ENCODE results near the gene CBX1. TPM values are rescaled to one million over a fixed set of nuclear protein-coding genes. Genes with fewer than 3 reads are reported as not detected.

CBX1 gene
- polyA plus RNA-seq, 1 donor: 63.6 TPM

DNA sequence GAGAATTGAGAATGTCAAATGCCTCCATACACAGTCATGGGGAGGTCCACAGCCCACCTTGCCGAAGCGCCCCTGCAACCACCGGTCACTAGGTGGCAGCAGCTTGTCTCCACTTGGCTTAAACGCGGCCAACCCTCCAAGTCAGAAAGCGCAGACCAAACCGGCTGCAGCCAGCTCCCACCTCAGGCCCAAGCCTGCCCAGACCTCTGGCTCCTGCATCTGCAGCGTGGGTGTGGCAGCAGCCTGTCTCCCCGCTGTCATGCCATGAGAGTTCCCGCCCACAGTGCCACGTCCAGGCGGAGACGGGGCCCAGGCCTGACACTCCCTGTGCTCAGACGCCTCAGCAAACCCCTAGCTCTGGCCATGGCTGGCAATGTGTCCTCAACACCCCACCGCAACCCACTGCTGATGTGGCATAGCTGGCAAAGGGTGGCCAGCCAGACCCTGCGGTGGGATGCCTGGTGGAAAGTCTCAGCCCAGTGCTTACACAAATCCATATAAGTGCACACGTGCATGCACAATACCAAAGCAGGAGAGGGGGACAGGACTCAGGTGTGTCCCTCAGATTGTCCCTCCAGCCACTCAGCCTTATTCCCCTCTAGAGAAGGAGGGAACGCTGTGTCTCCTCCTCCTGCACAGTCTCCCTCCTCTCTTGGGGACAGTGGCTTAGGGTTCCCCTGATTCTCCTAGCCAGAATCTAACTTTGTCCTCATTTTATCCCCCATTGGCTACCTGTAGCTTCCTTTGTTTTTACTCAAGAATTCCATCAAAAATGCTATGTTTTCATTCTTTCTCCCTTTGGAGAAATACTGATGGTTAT is 74.6 kb downstream of the CBX1 start:
- peaks cover 31% of the 10 kb centered on the region for H3K4me1 ChIP-seq (ENCODE audit: control insufficient read depth, insufficient read depth, low read length)
- no peak overlapping the region for H3K4me3 ChIP-seq (ENCODE audit: low read length)
- no peaks in the 10 kb centered on the region for H3K36me3 ChIP-seq (ENCODE audit: control insufficient read depth, insufficient read depth, low read length)
- DNase-seq: peak; percentile 86
- peaks cover 8% of the 10 kb centered on the region for H3K9me3 ChIP-seq (ENCODE audit: control insufficient read depth, low read depth, low read length)
- peaks cover 28% of the 10 kb centered on the region for H3K27me3 ChIP-seq (ENCODE audit: control insufficient read depth, insufficient read depth, low read length)
- no peak overlapping the region for H3K27ac ChIP-seq (ENCODE audit: low read length)
- WGBS (ENCODE audit: insufficient coverage, low lambda C conversion rate): no CpG with 5 or more reads among the region's 18 CpGs

DNA sequence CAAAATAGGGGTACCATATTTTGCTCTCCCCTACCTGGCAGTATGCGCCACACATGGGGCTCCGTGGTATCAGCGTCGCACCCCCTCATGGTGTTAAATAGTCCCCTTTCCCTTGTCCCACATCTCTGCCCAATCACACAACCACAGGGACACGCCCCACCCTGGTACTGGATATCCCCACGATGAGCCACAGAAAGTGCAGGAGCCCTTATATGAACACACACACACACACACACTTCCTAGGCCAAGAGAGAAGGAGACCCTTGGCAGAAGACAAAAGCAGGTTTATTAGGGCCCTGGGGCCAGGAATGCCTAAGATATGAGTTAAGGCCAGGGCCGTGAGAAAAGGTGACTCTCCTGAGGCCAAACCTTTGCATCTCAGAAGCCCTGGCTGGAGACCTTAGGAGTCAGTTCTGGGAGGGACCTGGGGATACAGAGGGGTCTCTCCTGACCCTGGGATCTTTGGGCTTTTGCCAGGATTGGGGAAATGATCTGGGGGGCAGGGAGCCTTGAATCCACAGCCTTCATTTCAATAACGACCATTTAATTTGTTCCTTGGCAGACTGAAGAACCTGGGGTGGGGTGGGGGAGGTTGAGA is 75.3 kb downstream of the CBX1 start:
- peak overlapping the region; percentile 38 for H3K4me3 ChIP-seq (ENCODE audit: low read length)

DNA sequence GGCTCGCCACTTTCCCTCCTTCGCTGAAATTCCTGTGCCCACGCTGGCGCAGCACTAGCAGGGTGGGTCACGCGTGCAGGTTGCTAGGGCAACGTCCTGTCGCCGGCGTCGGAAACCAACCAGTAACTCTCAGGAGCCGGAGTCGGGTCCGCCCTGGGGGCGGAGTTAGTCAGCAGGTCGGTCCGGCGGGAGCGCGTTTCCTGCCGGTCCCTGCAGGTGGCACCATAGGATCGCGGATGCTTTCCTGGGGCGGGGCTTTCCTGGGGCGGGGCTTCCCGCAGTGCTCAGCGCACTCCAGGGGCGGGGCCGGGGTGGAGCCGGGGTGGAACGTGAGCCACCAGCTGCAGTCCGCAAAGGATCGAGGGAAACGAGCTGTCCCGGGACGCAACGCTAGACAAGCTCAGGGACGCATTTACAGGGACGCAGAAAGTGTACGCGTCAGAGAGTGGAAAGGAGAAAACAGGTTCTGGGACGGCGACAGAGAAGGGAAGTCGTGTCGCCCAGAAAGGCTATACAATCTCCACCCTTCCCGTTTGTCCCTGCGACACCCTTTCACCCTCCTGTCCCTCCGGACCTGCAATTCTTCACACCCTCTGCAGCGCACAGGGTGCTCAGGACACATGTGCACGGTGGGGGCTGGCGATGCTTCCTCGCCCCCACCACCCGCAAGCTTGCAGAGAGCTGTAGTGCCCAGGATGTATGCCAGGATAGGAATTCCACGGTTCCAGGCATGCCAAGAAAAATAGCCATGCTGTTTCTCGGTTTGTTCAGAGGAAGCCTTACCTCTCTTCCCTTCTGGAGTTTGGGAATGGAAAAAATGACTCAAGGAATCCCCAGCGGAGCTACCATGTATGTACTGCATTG is 76.0 kb downstream of the CBX1 start:
- H3K27me3 ChIP-seq (ENCODE audit: control insufficient read depth, insufficient read depth, low read length): peaks cover 39% of the 10 kb centered on the region
- no CpG with 5 or more reads among the region's 56 CpGs for WGBS (ENCODE audit: insufficient coverage, low lambda C conversion rate)
- H3K4me1 ChIP-seq (ENCODE audit: control insufficient read depth, insufficient read depth, low read length): peaks cover 31% of the 10 kb centered on the region

More for the DNA sequence above, 75.3 kb downstream of the CBX1 start:
- WGBS (ENCODE audit: insufficient coverage, low lambda C conversion rate): no CpG with 5 or more reads among the region's 8 CpGs
- no peak overlapping the region for H3K27ac ChIP-seq (ENCODE audit: low read length)
- H3K27me3 ChIP-seq (ENCODE audit: control insufficient read depth, insufficient read depth, low read length): peaks cover 34% of the 10 kb centered on the region
- no peaks in the 10 kb centered on the region for H3K36me3 ChIP-seq (ENCODE audit: control insufficient read depth, insufficient read depth, low read length)
- peaks cover 8% of the 10 kb centered on the region for H3K9me3 ChIP-seq (ENCODE audit: control insufficient read depth, low read depth, low read length)
- H3K4me1 ChIP-seq (ENCODE audit: control insufficient read depth, insufficient read depth, low read length): peaks cover 31% of the 10 kb centered on the region
- no peak for DNase-seq

DNA sequence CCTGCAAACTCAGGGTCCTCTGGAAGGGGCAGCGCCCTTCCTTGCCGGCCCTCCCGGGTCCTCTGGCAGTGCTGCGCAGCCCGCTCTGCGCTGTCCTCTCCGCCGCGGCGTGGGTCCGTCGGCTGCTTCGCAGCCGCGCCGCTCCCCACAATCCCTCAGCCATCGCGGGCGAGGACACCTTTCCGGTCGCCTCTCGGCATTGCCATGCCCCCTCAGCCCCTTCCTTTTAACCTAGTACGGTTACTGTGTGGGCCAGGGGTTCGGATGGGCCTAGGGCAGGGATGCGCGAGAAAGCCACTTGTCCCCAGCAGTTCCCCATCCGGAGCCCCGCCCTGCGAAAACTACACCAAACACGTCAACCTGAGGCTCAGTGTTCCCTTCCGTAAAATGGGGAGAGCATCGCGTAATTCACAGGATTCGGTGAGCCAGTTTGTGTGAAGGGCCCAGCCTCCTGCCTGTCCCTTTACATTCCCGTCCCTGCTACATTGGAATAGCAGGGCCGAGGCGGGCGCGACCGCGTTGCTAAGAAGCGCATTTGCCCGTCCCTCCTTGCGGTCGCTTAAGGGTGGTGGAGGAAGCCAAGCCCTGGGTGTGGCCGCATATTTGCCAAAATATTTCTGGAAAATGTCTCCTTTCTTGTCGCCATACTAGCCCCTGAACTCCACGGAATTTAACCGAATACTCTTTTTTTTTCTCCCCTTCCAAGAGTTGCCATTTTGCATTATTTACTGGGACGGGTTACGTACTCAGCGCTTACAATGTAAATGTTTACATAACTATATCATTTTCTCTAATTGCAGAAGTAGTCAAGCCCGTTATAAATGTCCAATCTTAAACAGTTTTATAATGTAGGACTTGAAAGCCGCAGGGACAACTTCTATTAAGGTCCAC is 76.9 kb downstream of the CBX1 start:
- DNase-seq: no peak
- Histone ChIP-seq H3K36me3 (ENCODE audit: control insufficient read depth, insufficient read depth, low read length) (no peaks in the 10 kb centered on the region), H3K4me1 (ENCODE audit: control insufficient read depth, insufficient read depth, low read length) (peaks cover 31% of the 10 kb centered on the region), H3K9me3 (ENCODE audit: control insufficient read depth, low read depth, low read length) (peaks cover 8% of the 10 kb centered on the region), H3K4me3 (ENCODE audit: low read length) (peak overlapping the region; percentile 34), H3K27ac (ENCODE audit: low read length) (peak overlapping the region; percentile 40), H3K27me3 (ENCODE audit: control insufficient read depth, insufficient read depth, low read length) (peaks cover 41% of the 10 kb centered on the region)
- WGBS (ENCODE audit: insufficient coverage, low lambda C conversion rate): no CpG with 5 or more reads among the region's 54 CpGs

More for the DNA sequence above, 76.0 kb downstream of the CBX1 start:
- no peaks in the 10 kb centered on the region for H3K36me3 ChIP-seq (ENCODE audit: control insufficient read depth, insufficient read depth, low read length)
- H3K4me3 ChIP-seq (ENCODE audit: low read length): peak overlapping the region; percentile 38
- H3K9me3 ChIP-seq (ENCODE audit: control insufficient read depth, low read depth, low read length): peaks cover 8% of the 10 kb centered on the region
- H3K27ac ChIP-seq (ENCODE audit: low read length): no peak overlapping the region
- DNase-seq: peak; percentile 93 to 94

DNA sequence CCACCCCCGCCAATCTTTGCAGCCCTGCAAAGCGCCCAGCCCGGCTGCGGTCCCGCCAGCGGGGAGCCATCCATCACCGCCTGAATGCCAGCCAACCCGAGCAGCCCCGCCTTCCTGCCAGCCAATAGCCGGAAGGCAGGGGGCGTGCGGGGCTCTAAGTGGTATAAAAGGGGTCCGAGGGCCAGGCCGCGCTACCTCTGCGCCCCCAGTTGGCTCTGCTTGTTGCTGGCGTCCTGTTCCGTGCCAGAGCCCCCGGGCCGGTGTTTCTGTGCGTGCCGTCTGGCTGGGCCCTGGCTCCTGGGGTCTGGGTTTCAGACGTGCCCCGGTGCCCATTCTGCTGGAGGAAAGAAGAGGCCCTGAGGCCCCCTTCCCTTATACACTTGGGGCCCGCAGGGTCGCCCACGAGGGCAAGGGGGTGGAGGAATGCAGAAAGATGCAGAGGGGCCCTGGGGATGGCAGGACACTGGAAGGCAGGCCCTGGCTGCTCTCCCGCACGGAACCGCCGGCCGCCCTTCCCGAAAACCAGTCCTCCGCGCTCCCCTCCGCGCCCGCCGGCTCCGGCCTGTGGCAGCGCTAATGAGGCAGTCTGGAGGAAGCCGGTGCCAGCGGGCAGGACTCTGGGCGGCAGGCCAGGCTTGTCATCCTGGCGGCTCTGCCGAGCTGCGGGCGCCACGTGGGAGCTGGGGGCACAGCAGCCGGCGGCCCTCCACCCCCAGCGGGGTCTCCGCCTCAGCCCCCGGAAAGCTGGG is 77.7 kb downstream of the CBX1 start:
- Histone ChIP-seq H3K27me3 (ENCODE audit: control insufficient read depth, insufficient read depth, low read length) (peaks cover 47% of the 10 kb centered on the region), H3K4me1 (ENCODE audit: control insufficient read depth, insufficient read depth, low read length) (peaks cover 31% of the 10 kb centered on the region), H3K4me3 (ENCODE audit: low read length) (peak overlapping the region; percentile 8), H3K9me3 (ENCODE audit: control insufficient read depth, low read depth, low read length) (peaks cover 8% of the 10 kb centered on the region), H3K36me3 (ENCODE audit: control insufficient read depth, insufficient read depth, low read length) (no peaks in the 10 kb centered on the region), H3K27ac (ENCODE audit: low read length) (peak overlapping the region; percentile 40)
- no CpG with 5 or more reads among the region's 54 CpGs for WGBS (ENCODE audit: insufficient coverage, low lambda C conversion rate)
- peak in 1 of 2 donors; percentile 52 for DNase-seq

DNA sequence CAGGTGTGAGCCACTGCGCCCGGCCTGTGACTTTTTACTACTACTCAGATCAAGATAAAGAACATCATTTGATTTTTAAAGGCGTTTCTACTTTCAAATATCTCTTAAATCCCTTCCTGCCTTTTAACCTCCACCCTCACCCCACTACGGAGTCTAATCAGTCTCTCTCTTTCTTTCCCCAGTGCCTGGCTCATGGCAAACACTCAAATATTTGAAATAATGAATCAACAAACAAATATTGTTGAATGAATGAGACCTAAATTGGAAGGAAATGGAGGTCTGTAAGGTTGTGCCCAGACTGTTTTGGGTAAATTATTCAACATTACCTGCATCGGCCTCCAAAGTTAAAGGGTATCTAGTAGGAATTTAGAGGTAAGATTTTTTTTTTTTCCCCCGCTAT is 78.4 kb downstream of the CBX1 start:
- 9% methylated on average over 2 of the region's 6 CpGs for WGBS (ENCODE audit: insufficient coverage, low lambda C conversion rate)
- peaks cover 31% of the 10 kb centered on the region for H3K4me1 ChIP-seq (ENCODE audit: control insufficient read depth, insufficient read depth, low read length)
- no peak for DNase-seq
- no peak overlapping the region for H3K4me3 ChIP-seq (ENCODE audit: low read length)
- H3K36me3 ChIP-seq (ENCODE audit: control insufficient read depth, insufficient read depth, low read length): no peaks in the 10 kb centered on the region
- H3K9me3 ChIP-seq (ENCODE audit: control insufficient read depth, low read depth, low read length): peaks cover 8% of the 10 kb centered on the region
- H3K27ac ChIP-seq (ENCODE audit: low read length): no peak overlapping the region
- peaks cover 47% of the 10 kb centered on the region for H3K27me3 ChIP-seq (ENCODE audit: control insufficient read depth, insufficient read depth, low read length)

DNA sequence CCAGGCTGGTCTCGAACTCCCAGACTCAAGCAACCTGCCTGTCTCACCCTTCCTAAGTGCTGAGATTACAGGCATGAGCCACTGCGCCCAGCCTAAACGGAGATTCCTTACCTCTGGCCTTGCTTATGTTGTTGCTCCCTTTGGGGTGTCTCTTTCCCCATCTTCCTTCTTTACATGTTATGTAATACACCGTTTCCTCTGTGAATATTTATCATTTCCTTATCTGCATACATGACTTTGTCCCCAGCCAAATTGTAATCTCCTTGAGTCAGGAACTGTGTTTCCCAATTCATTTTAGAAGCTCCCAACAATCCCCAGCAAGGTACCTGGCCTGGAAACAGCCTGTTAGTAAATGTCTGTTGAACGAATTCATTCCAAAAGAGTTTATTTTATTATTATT is 79.3 kb downstream of the CBX1 start:
- no peaks in the 10 kb centered on the region for H3K36me3 ChIP-seq (ENCODE audit: control insufficient read depth, insufficient read depth, low read length)
- DNase-seq: no peak
- H3K9me3 ChIP-seq (ENCODE audit: control insufficient read depth, low read depth, low read length): peaks cover 8% of the 10 kb centered on the region
- no peak overlapping the region for H3K4me3 ChIP-seq (ENCODE audit: low read length)
- peaks cover 47% of the 10 kb centered on the region for H3K27me3 ChIP-seq (ENCODE audit: control insufficient read depth, insufficient read depth, low read length)
- WGBS (ENCODE audit: insufficient coverage, low lambda C conversion rate): 52% methylated on average over 2 of the region's 5 CpGs
- H3K27ac ChIP-seq (ENCODE audit: low read length): no peak overlapping the region
- peaks cover 31% of the 10 kb centered on the region for H3K4me1 ChIP-seq (ENCODE audit: control insufficient read depth, insufficient read depth, low read length)
